ENCODE data around the gene C9orf43. TPM values are rescaled to one million over a fixed set of nuclear protein-coding genes. Genes with fewer than 3 reads are reported as not detected.
"Not testable (repeated sequence)": the region's sequence is repeated elsewhere in the genome, so short reads cannot be mapped to it uniquely, and the experiment has no call there.

Gene C9orf43
- total and polyA plus RNA-seq, 2 donors (not counting 3 experiments of a cell fraction or from before 2014, with no cell fraction given), result 0.25 to 0.66 TPM

DNA sequence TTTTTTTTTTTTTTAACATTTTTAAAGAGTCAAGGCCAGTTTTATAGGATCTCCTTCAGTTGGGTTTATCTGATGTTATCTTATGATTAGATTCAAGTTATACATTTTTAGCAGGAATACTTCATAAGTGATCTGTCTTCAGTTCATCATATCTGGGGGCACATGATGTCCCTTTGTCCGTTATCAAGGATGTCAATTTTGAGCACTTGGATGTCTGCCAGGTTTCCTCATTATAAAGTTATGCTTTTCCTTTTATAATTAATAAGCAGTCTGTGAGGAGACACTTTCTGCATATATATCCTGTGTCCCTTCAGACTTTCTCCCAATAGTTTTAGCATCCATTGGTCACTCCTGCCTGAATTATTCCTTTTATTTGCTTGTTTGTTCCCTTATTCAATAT is 45.6 kb upstream of the C9orf43 start:
- H3K4me3 ChIP-seq (replicated peaks in 1 of 3; ENCODE audit: insufficient read depth in 1 of 3, low read depth in 1 of 3, low read length in 3 of 3), result no peak overlapping the region
- no peak for FAIRE-seq
- H3K4me2 ChIP-seq (ENCODE audit: insufficient read depth, low read length), result no peak overlapping the region
- no peaks in the 10 kb centered on the region for H3K9me3 ChIP-seq (replicated peaks; ENCODE audit: control insufficient read depth, insufficient read depth, low read length)
- dilution Hi-C loops (cut with MboI; ENCODE audit: extremely low pct_ligation_motif_present, low sequenced_read_pairs), result no loop called here
- no peaks in the 10 kb centered on the region for H3K79me2 ChIP-seq (ENCODE audit: control insufficient read depth, insufficient read depth, low read length)
- H3K9ac ChIP-seq (replicated peaks; ENCODE audit: extremely low read depth, insufficient read depth, low read length), result no peak overlapping the region
- no peak overlapping the region for H3K27ac ChIP-seq (ENCODE audit: insufficient read depth, low read depth, low read length)
- H3K27me3 ChIP-seq (ENCODE audit: control insufficient read depth in 2 of 2, insufficient read depth in 2 of 2, low read length in 2 of 2), result peaks cover 2 to 3% of the 10 kb centered on the region in 2 experiments
- ChIA-PET POLR2A (interaction anchor here (0.6 kb wide), 1 partner anchor 75 kb away, joined by 4 read pairs; no protein-coding TSS in a partner anchor), CTCF (interaction anchor here (0.7 to 1.3 kb wide), 5 partner anchors 17 to 91 kb away, joined by 3 to 4 read pairs (median 3); partner anchors contain the start of gene WDR31)
- H3K36me3 ChIP-seq (ENCODE audit: control insufficient read depth in 2 of 2, extremely low read depth in 1 of 2, insufficient read depth in 2 of 2, low read length in 2 of 2), result no peaks in the 10 kb centered on the region
- DNase-seq (ENCODE audit: low read depth, low spot score), result no peak
- intact Hi-C loops (cut with micrococcal nuclease), result no loop called here
- H3K9me1 ChIP-seq (replicated peaks; ENCODE audit: control insufficient read depth, extremely low read depth, insufficient read depth, low read length), result no peaks in the 10 kb centered on the region
- H2AFZ ChIP-seq (ENCODE audit: low read depth, low read length), result no peak overlapping the region
- no peaks in the 10 kb centered on the region for H4K20me1 ChIP-seq (replicated peaks; ENCODE audit: control insufficient read depth, extremely low read depth, insufficient read depth, low read length)
- BruUV-seq (replicated peaks), result no TSS peak
- no peak for TF ChIP-seq GATA2 (IDR thresholded peaks at IDR 0.05; ENCODE audit: insufficient read depth, insufficient read length, low read depth, low read length)
- TF ChIP-seq JUN (IDR thresholded peaks at IDR 0.05; ENCODE audit: borderline replicate concordance, insufficient read depth, insufficient read length, low read depth), result no peak
- no peak for TF ChIP-seq POLR2AphosphoS5 (IDR thresholded peaks at IDR 0.05; ENCODE audit: insufficient read depth, low read depth, low read length)
- no peak for TF ChIP-seq MYC (IDR thresholded peaks at IDR 0.05; ENCODE audit: low read depth, low read length)
- TF ChIP-seq, protein P1, sequence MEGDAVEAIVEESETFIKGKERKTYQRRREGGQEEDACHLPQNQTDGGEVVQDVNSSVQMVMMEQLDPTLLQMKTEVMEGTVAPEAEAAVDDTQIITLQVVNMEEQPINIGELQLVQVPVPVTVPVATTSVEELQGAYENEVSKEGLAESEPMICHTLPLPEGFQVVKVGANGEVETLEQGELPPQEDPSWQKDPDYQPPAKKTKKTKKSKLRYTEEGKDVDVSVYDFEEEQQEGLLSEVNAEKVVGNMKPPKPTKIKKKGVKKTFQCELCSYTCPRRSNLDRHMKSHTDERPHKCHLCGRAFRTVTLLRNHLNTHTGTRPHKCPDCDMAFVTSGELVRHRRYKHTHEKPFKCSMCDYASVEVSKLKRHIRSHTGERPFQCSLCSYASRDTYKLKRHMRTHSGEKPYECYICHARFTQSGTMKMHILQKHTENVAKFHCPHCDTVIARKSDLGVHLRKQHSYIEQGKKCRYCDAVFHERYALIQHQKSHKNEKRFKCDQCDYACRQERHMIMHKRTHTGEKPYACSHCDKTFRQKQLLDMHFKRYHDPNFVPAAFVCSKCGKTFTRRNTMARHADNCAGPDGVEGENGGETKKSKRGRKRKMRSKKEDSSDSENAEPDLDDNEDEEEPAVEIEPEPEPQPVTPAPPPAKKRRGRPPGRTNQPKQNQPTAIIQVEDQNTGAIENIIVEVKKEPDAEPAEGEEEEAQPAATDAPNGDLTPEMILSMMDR (IDR thresholded peaks at IDR 0.05; ENCODE audit: extremely low read depth in 1 of 2, insufficient read depth in 1 of 2, low read depth in 1 of 2, low read length in 2 of 2), result no peak
- no peak for TF ChIP-seq FOS (IDR thresholded peaks at IDR 0.05; ENCODE audit: borderline replicate concordance, insufficient read depth, low read length)
- TF ChIP-seq EZH2 (IDR thresholded peaks at IDR 0.05; ENCODE audit: borderline replicate concordance, low read depth, low read length, severe bottlenecking), result no peak
- TF ChIP-seq, protein P2, sequence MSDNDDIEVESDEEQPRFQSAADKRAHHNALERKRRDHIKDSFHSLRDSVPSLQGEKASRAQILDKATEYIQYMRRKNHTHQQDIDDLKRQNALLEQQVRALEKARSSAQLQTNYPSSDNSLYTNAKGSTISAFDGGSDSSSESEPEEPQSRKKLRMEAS (IDR thresholded peaks at IDR 0.05; ENCODE audit: insufficient read depth, insufficient read length), result no peak
- no peak for TF ChIP-seq POLR2A (IDR thresholded peaks at IDR 0.05; ENCODE audit: low read depth, low read length)
- H3K4me1 ChIP-seq (ENCODE audit: control insufficient read depth, extremely low read depth, insufficient read depth, low read length), result no peaks in the 10 kb centered on the region

DNA sequence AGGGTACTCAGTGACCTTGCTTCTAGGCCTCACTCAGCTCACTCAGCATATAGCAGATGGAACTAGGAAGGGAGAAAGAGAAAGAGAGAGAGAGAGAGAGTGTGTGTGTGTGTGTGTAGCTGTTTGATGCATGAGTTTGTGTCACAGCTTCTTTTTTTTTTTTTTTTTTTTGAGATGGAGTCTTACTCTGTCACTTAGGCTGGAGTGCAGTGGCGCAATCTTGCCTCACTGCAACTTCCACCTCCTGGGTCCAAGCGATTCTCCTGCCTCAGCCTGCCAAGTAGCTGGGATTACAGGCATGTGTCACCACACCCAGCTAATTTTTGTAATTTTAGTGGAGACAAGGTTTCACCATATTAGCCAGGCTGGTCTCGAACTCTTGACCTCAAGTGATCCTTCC is 44.9 kb upstream of the C9orf43 start:
- H4K20me1 ChIP-seq (replicated peaks; ENCODE audit: control insufficient read depth, extremely low read depth, insufficient read depth, low read length); H3K9me1 ChIP-seq (replicated peaks; ENCODE audit: control insufficient read depth, extremely low read depth, insufficient read depth, low read length); intact Hi-C loops (cut with micrococcal nuclease); H3K79me2 ChIP-seq (ENCODE audit: control insufficient read depth, insufficient read depth, low read length); H3K9ac ChIP-seq (replicated peaks; ENCODE audit: extremely low read depth, insufficient read depth, low read length); H3K4me2 ChIP-seq (ENCODE audit: insufficient read depth, low read length); DNase-seq (ENCODE audit: low read depth, low spot score); dilution Hi-C loops (cut with MboI; ENCODE audit: extremely low pct_ligation_motif_present, low sequenced_read_pairs); H2AFZ ChIP-seq (ENCODE audit: low read depth, low read length); H3K4me3 ChIP-seq (replicated peaks in 1 of 3; ENCODE audit: insufficient read depth in 1 of 3, low read depth in 1 of 3, low read length in 3 of 3); H3K27me3 ChIP-seq (ENCODE audit: control insufficient read depth in 2 of 2, insufficient read depth in 2 of 2, low read length in 2 of 2); BruUV-seq (replicated peaks); H3K4me1 ChIP-seq (ENCODE audit: control insufficient read depth, extremely low read depth, insufficient read depth, low read length); POLR2A ChIA-PET; H3K9me3 ChIP-seq (replicated peaks; ENCODE audit: control insufficient read depth, insufficient read depth, low read length); H3K27ac ChIP-seq (ENCODE audit: insufficient read depth, low read depth, low read length); FAIRE-seq; H3K36me3 ChIP-seq (ENCODE audit: control insufficient read depth in 2 of 2, extremely low read depth in 1 of 2, insufficient read depth in 2 of 2, low read length in 2 of 2): not testable (repeated sequence)
- CTCF ChIA-PET, result interaction anchor here (0.9 to 1.3 kb wide), 2 partner anchors 26 to 37 kb away, joined by 3 to 4 read pairs; partner anchors contain the start of gene WDR31
